ENCODE measurements around the gene VAC14. TPM values are rescaled to one million over a fixed set of nuclear protein-coding genes. Genes with fewer than 3 reads are reported as not detected.

Gene VAC14
- polyA plus RNA-seq, 3 donors = 20.7 to 49.4 (median 31.1) TPM

DNA sequence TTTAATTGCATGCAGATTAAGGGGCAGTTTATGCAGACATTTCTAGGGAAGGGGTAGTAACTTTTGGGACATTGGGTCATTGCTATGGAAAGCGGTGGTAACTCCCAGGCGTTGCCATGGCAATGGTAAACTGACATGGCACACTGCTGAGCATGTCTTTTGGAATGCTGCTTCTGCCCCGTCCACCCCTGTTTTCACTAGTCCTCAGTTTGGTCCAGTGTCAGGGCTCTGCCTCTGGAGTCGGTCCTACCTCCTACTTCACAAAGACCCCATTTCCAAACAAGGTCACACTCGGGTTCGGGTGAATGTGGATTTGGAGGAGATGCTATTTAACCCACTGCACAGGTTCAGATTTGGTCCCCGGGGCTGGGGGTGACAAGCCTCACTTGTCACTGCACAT, 151.7 kb downstream of the VAC14 start:
- Mint-ChIP-seq H3K4me3 (no peak overlapping the region), H3K36me3 (no peaks in the 10 kb centered on the region), H3K4me1 (peaks cover 8% of the 10 kb centered on the region), H3K9me3 (peaks cover 0 to 3% (median 0%) of the 10 kb centered on the region in 7 donors), H3K27me3 (ENCODE audit: low read depth in 3 of 3) (peaks cover 4 to 7% (median 5%) of the 10 kb centered on the region in 3 donors), H3K27ac (peak overlapping the region in 1 of 7 donors; percentile 5)
- no peaks in the 10 kb centered on the region for H3K27me3 ChIP-seq (ENCODE audit: control insufficient read depth in 2 of 2, insufficient read depth in 2 of 2, low read length in 2 of 2)
- H3K9ac ChIP-seq (ENCODE audit: insufficient read depth, low read length, poor library complexity, severe bottlenecking) = no peak overlapping the region
- no peak overlapping the region for H3K4me3 ChIP-seq (replicated peaks in 1 of 3; ENCODE audit: low read depth in 2 of 3, low read length in 3 of 3)
- no peak overlapping the region for H3K27ac ChIP-seq (ENCODE audit: low read depth in 1 of 2, low read length in 2 of 2)
- 95% methylated on average over 4 of the region's 7 CpGs for WGBS (ENCODE audit: insufficient coverage)
- no peaks in the 10 kb centered on the region for H3K36me3 ChIP-seq (replicated peaks in 1 of 2; ENCODE audit: control insufficient read depth in 1 of 2, insufficient read depth in 2 of 2, low read length in 2 of 2)
- H2AFZ ChIP-seq (ENCODE audit: insufficient read depth, low read depth, low read length, poor library complexity, severe bottlenecking) = no peak overlapping the region
- H3K9me3 ChIP-seq (replicated peaks in 1 of 2; ENCODE audit: control insufficient read depth in 1 of 2, insufficient read depth in 1 of 2, low read length in 2 of 2) = no peaks in the 10 kb centered on the region
- H3K79me2 ChIP-seq (ENCODE audit: insufficient read depth, low read length) = no peaks in the 10 kb centered on the region
- H3K4me1 ChIP-seq (ENCODE audit: control insufficient read depth in 1 of 2, insufficient read depth in 2 of 2, low read length in 2 of 2) = peaks cover 4% of the 10 kb centered on the region in 2 donors
- no peaks in the 10 kb centered on the region for H4K20me1 ChIP-seq (ENCODE audit: insufficient read depth, low read length)
- DNase-seq = no peak
- H3K4me2 ChIP-seq (replicated peaks; ENCODE audit: extremely low read depth, low read length, poor library complexity, severe bottlenecking) = no peak overlapping the region
- intact Hi-C loops (cut with micrococcal nuclease) = no loop called here
- no peak for TF ChIP-seq CTCF (IDR thresholded peaks at IDR 0.05)

GRCh38 chr16:70648606-70649005, 152.4 kb downstream of the VAC14 start:
- no peaks in the 10 kb centered on the region for H3K36me3 ChIP-seq (replicated peaks in 1 of 2; ENCODE audit: control insufficient read depth in 1 of 2, insufficient read depth in 2 of 2, low read length in 2 of 2)
- no peaks in the 10 kb centered on the region for H3K9me3 ChIP-seq (replicated peaks in 1 of 2; ENCODE audit: control insufficient read depth in 1 of 2, insufficient read depth in 1 of 2, low read length in 2 of 2)
- intact Hi-C loops (cut with micrococcal nuclease) = no loop called here
- no peak for DNase-seq
- H3K4me3 Mint-ChIP-seq = no peak overlapping the region
- H3K27me3 Mint-ChIP-seq (ENCODE audit: low read depth in 3 of 3) = peaks cover 5 to 7% (median 7%) of the 10 kb centered on the region in 3 donors
- 78% methylated on average over 6 of the region's 6 CpGs for WGBS (ENCODE audit: insufficient coverage)
- H3K4me2 ChIP-seq (replicated peaks; ENCODE audit: extremely low read depth, low read length, poor library complexity, severe bottlenecking) = no peak overlapping the region
- no peak for TF ChIP-seq CTCF (IDR thresholded peaks at IDR 0.05)
- no peak overlapping the region for H3K27ac Mint-ChIP-seq
- no peak overlapping the region for H3K27ac ChIP-seq (ENCODE audit: low read depth in 1 of 2, low read length in 2 of 2)
- H3K4me1 Mint-ChIP-seq = peaks cover under 1% of the 10 kb centered on the region
- no peaks in the 10 kb centered on the region for H3K79me2 ChIP-seq (ENCODE audit: insufficient read depth, low read length)
- peaks cover 0 to 3% (median 0%) of the 10 kb centered on the region in 7 donors for H3K9me3 Mint-ChIP-seq
- H3K27me3 ChIP-seq (ENCODE audit: control insufficient read depth in 2 of 2, insufficient read depth in 2 of 2, low read length in 2 of 2) = no peaks in the 10 kb centered on the region
- H2AFZ ChIP-seq (ENCODE audit: insufficient read depth, low read depth, low read length, poor library complexity, severe bottlenecking) = no peak overlapping the region
- no peak overlapping the region for H3K9ac ChIP-seq (ENCODE audit: insufficient read depth, low read length, poor library complexity, severe bottlenecking)
- no peaks in the 10 kb centered on the region for H4K20me1 ChIP-seq (ENCODE audit: insufficient read depth, low read length)
- H3K36me3 Mint-ChIP-seq = no peaks in the 10 kb centered on the region
- H3K4me3 ChIP-seq (replicated peaks in 1 of 3; ENCODE audit: low read depth in 2 of 3, low read length in 3 of 3) = no peak overlapping the region
- H3K4me1 ChIP-seq (ENCODE audit: control insufficient read depth in 1 of 2, insufficient read depth in 2 of 2, low read length in 2 of 2) = no peaks in the 10 kb centered on the region
